Subcutaneous abdominal adipose tissue (tissue), 5 donors: ENCODE results near the gene ARHGAP21.

ENCODE experiments used
- H3K27ac ChIP-seq: one replicate; pipeline ENCODE4 v1.7.0; 2013; ENCODE audit warnings: low read depth, mild to moderate bottlenecking, inconsistent platforms, low read length, moderate library complexity
- H3K27me3 ChIP-seq, 5 donors: one replicate each; pipeline ENCODE4 v1.7.0; 2013; ENCODE audit warnings: low read length in 5 of 5, inconsistent platforms in 1 of 5; ENCODE audit not compliant: control insufficient read depth in 5 of 5, insufficient read depth in 4 of 5
- H3K36me3 ChIP-seq, 5 donors: one replicate each; pipeline ENCODE4 v1.7.0; 2013; ENCODE audit warnings: low read length in 5 of 5; ENCODE audit not compliant: control insufficient read depth in 5 of 5, insufficient read depth in 5 of 5
- H3K4me1 ChIP-seq, 5 donors: one replicate each; pipeline ENCODE4 v1.7.0; 2013; ENCODE audit warnings: low read length in 5 of 5, mild to moderate bottlenecking in 3 of 5, moderate library complexity in 1 of 5; ENCODE audit not compliant: control insufficient read depth in 5 of 5, insufficient read depth in 5 of 5
- H3K4me3 ChIP-seq, 5 donors: one replicate each; pipeline ENCODE4 v1.7.0; 2013; ENCODE audit warnings: low read length in 5 of 5, low read depth in 1 of 5
- H3K9ac ChIP-seq, 5 donors: one replicate each; pipeline ENCODE4 v1.7.0; 2013; ENCODE audit warnings: low read length in 5 of 5, mild to moderate bottlenecking in 4 of 5, moderate library complexity in 3 of 5
- H3K9me3 ChIP-seq, 5 donors: one replicate each; pipeline ENCODE4 v1.7.0; 2013; ENCODE audit warnings: low read length in 5 of 5; ENCODE audit not compliant: control insufficient read depth in 5 of 5
- donor health status: healthy.
- donor health status: healthy.
- donor health status: healthy.
- donor health status: healthy.
- donor health status: healthy.

ARHGAP21 gene

DNA sequence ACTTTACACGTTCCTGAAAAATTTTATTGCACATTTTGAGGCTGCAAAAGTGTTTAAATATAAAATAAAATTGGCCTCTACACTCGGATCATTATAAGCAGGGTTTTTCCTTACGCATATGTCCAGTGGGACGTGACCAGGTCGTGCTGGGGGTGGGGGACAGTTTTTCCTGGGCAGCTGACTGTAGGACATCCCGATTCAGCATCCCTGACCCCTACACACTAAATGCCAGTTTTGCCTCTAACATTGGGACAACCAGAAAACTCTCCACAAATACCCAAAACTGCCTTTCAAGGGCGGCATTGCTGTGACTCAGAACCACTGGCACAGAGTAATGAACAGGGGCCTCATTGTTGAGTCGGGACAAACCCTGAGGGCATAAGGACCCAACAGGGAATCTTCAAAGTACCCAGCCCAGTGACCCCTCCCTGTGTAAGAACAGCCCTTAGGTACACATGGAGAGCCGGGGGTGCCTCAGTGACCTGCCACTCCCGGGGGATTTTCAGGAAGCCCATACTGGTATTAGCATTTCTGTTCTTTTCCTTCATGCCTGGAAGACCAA, 170.6 kb downstream of the ARHGAP21 start:
- H3K4me3 ChIP-seq = no peak overlapping the region
- H3K27me3 ChIP-seq = peaks cover 0 to 7% (median 3%) of the 10 kb centered on the region in 5 donors
- no peak overlapping the region for H3K27ac ChIP-seq
- H3K9me3 ChIP-seq = no peaks in the 10 kb centered on the region
- H3K9ac ChIP-seq = no peak overlapping the region
- H3K4me1 ChIP-seq = peaks cover 0 to 10% (median 7%) of the 10 kb centered on the region in 5 donors
- peaks cover 0 to 3% (median 0%) of the 10 kb centered on the region in 5 donors for H3K36me3 ChIP-seq

DNA sequence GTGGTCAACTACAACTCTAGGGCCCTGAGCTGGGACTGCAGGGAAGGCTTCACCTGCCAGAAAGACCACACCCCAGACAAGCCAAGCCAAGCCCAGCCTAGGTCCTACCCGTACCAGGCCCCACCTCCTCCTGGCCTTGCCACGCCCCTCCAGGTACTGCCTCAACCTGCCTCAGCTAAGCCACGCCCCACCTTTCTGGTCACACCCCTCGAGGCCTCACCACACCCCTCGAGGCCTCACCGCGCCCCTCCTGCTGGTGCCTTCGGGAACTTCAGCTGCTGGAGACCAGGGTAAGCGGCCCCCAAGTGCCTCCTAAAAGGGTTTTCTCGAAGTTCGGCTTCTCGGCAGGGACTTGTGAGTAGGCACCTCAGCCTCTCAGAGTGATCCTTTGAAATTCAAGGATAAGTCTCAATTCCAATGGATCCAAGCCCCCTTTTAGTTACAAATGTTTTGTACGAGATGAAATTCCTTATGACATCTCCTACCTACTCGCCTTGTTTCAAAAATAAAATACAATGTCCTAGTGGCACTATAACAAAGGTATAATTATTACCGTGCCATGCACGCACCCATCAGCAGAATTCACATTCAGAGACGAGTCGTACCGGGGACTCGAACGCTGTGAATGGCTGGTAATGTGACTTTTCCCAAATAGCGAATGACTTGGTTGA, 171.2 kb downstream of the ARHGAP21 start:
- H3K27me3 ChIP-seq = peaks cover 0 to 7% (median 3%) of the 10 kb centered on the region in 5 donors
- H3K9me3 ChIP-seq = no peaks in the 10 kb centered on the region
- H3K36me3 ChIP-seq = peaks cover 0 to 3% (median 0%) of the 10 kb centered on the region in 5 donors
- H3K9ac ChIP-seq = no peak overlapping the region
- H3K4me1 ChIP-seq = peaks cover 0 to 10% (median 7%) of the 10 kb centered on the region in 5 donors
- no peak overlapping the region for H3K27ac ChIP-seq
- H3K4me3 ChIP-seq = no peak overlapping the region

DNA sequence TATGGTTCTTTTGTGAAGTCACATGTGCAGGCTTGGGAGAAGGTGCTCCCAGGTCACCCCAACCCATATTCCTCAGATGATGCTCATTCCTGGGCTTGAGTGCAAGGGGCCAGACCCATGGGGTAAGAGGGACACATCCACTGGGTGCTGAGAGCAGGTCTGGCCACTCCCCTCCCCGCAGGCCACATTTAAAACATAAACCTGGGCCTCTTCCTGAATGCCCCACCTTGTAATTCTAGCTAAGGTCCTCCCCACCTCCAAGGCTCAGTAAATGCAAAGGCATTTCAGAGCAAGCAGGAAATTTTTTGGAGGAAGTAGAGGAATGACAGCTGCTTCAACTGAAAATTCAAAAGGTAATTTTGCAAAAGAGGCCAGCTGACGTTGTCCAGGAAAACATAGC, 172.5 kb downstream of the ARHGAP21 start:
- Histone ChIP-seq H3K27ac (no peak overlapping the region), H3K9ac (no peak overlapping the region), H3K9me3 (no peaks in the 10 kb centered on the region), H3K4me3 (no peak overlapping the region), H3K27me3 (peaks cover 0 to 6% (median 3%) of the 10 kb centered on the region in 5 donors), H3K4me1 (no peaks in the 10 kb centered on the region), H3K36me3 (peaks cover 0 to 4% (median 1%) of the 10 kb centered on the region in 5 donors)

DNA sequence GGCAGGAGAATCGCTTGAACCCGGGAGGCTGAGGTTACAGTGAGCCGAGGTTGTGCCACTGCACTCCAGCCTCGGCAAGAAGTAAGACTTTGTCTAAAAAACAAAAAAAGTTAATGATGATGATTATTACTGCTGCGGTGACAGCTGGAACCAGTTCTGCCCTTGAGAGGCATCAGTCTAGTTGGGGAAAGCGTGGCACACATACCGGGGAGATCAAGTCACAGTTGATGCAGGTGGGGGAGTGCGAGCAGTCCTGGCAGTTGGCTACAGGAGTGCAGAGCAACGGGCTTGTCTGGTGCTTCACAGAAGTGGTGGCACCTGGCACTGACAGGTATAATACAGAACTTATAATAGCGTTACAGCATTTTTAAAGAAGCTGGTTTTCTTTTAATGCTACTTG, 173.0 kb downstream of the ARHGAP21 start:
- Histone ChIP-seq H3K9me3 (no peaks in the 10 kb centered on the region), H3K4me1 (no peaks in the 10 kb centered on the region), H3K27ac (no peak overlapping the region), H3K9ac (no peak overlapping the region), H3K4me3 (no peak overlapping the region), H3K36me3 (peaks cover 0 to 9% (median 4%) of the 10 kb centered on the region in 5 donors), H3K27me3 (peaks cover 0 to 6% (median 3%) of the 10 kb centered on the region in 5 donors)

GRCh38 chr10:24545585-24545984, 178.1 kb downstream of the ARHGAP21 start:
- no peak overlapping the region for H3K27ac ChIP-seq
- no peak overlapping the region for H3K4me3 ChIP-seq
- no peaks in the 10 kb centered on the region for H3K9me3 ChIP-seq
- no peak overlapping the region for H3K9ac ChIP-seq
- H3K36me3 ChIP-seq = peaks cover 7 to 39% (median 26%) of the 10 kb centered on the region in 5 donors
- no peaks in the 10 kb centered on the region for H3K27me3 ChIP-seq
- peaks cover 0 to 18% (median 8%) of the 10 kb centered on the region in 5 donors for H3K4me1 ChIP-seq

DNA sequence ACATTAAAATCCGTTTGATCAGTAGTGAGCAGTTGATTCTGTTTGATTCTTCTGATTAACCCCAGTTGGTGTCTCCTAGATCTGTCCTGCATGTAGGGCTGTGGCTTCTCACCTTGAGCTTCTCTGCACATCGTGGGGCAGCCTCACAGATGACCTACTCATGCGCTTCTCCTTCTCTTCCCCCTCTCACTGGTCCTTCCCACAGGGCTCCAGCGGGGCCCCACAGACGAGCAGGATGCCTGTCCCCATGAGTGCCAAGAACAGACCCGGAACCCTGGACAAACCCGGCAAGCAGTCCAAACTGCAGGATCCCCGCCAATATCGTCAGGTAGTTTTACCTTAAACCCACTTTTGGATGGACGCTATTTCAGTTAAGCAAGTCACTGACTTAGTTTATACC, 178.9 kb downstream of the ARHGAP21 start:
- Histone ChIP-seq H3K36me3 (peaks cover 7 to 41% (median 31%) of the 10 kb centered on the region in 5 donors), H3K27me3 (no peaks in the 10 kb centered on the region), H3K4me1 (peaks cover 0 to 18% (median 8%) of the 10 kb centered on the region in 5 donors), H3K4me3 (no peak overlapping the region), H3K9me3 (no peaks in the 10 kb centered on the region), H3K27ac (no peak overlapping the region), H3K9ac (no peak overlapping the region)

GRCh38 chr10:24542314-24543270, 181.1 kb downstream of the ARHGAP21 start:
- Histone ChIP-seq H3K4me3 (peak overlapping the region in 1 of 5 donors; percentile 15), H3K27ac (peak overlapping the region; percentile 9), H3K27me3 (no peaks in the 10 kb centered on the region), H3K36me3 (peaks cover 7 to 47% (median 42%) of the 10 kb centered on the region in 5 donors), H3K9ac (no peak overlapping the region), H3K9me3 (no peaks in the 10 kb centered on the region), H3K4me1 (peaks cover 0 to 18% (median 8%) of the 10 kb centered on the region in 5 donors)

GRCh38 chr10:24541239-24541753, 182.4 kb downstream of the ARHGAP21 start:
- H3K9ac ChIP-seq = no peak overlapping the region
- H3K4me3 ChIP-seq = no peak overlapping the region
- H3K9me3 ChIP-seq = no peaks in the 10 kb centered on the region
- H3K4me1 ChIP-seq = peaks cover 0 to 18% (median 8%) of the 10 kb centered on the region in 5 donors
- H3K36me3 ChIP-seq = peaks cover 7 to 58% (median 50%) of the 10 kb centered on the region in 5 donors
- H3K27ac ChIP-seq = no peak overlapping the region
- H3K27me3 ChIP-seq = no peaks in the 10 kb centered on the region

DNA sequence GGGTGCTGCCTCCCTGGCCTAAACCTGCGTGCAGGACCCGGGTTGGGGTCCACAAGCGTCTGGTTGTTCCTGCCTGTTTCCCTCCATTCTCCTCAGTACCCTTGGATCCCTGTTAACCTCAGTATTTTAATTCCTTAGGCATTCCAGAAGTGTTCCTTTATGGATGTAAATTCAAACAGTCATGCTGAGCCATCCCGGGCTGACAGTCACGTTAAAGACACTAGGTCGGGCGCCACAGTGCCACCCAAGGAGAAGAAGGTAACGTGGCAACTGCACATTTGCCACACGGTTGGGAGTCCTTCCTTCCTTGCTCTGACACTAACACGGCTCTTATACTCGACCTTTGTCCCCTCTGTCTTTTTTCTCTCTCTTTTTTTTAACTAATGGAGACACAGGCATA, 187.1 kb downstream of the ARHGAP21 start:
- Histone ChIP-seq H3K27ac (no peak overlapping the region), H3K36me3 (peaks cover 9 to 62% (median 56%) of the 10 kb centered on the region in 5 donors), H3K4me1 (no peaks in the 10 kb centered on the region), H3K9me3 (no peaks in the 10 kb centered on the region), H3K9ac (no peak overlapping the region), H3K27me3 (no peaks in the 10 kb centered on the region), H3K4me3 (no peak overlapping the region)
